Measurements from ENCODE around the gene MYPOP.

MYPOP gene, protein sequence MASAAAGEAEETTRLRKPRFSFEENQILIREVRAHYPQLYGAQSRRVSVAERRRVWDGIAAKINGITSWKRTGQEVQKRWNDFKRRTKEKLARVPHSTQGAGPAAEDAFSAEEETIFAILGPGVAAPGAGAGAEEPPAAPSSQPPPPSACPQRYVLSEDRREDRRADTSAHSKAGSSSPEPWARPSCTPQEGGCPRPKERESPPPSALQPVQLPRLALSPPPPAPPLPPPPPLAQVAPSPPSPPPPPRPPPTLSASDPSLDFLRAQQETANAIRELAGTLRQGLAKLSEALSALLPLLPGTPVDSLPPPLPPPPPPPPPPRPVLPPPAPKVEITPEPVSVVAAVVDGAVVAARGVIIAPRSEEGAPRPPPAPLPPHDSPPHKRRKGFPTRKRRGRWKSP

DNA sequence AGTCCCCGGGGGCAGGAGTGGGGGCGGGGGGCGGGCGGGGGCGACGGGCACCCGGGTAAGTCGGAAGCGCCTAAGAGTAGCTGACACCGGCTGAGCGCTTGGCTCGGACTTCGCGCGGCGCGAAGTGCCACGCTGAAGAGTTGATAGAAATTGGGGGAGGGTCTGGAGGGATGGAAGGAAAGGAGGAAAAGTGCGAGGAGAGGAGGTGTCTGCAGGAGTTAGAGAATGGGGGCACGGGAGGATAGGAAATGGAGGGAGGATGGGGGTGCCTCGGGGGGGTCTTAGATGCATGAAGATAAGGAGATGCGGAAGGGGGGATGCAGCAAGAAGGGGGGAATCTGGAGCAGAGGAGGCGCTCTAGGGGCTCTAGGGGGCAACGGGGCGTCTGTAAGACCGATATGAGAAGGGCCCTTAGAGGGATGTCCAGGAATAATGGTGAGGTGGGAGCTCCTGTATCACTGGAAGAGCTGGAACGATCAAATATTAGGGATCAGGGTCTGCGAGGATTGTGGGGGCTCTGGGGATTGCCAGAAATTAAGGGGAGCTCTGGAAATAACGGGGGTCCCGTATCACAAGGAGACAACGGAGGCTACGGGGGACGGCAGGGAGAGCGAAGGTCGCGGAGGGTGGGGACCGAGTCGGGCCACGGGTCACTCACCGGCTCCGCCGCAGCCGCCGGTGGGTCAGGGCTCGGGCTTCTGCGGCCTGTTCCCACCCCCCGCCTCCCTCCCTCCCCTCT lies at the start of gene MYPOP:
Gene MYPOP (minus strand): TSS at position 702 of the 739 bp plus-strand sequence. CDS start 840 bp downstream, outside the sequence.
- Histone ChIP-seq H3F3A (ENCODE audit: control insufficient read depth, insufficient read depth) (no peaks in the 10 kb centered on the region), H3K4me1 (ENCODE audit: control insufficient read depth, low read length) (peaks cover 24% of the 10 kb centered on the region), H3K27me3 (ENCODE audit: control insufficient read depth, low read length) (no peaks in the 10 kb centered on the region), H4K20me1 (ENCODE audit: control insufficient read depth, insufficient read depth, low read depth, low read length) (no peaks in the 10 kb centered on the region), H3K4me3 (ENCODE audit: low read length) (peak within 1 kb of the TSS; percentile 88), H3K4me2 (ENCODE audit: low read length) (peak within 1 kb of the TSS; percentile 89), H3K9me2 (replicated peaks; ENCODE audit: control insufficient read depth, low read length) (no peaks in the 10 kb centered on the region), H3K9me3 (ENCODE audit: control insufficient read depth, insufficient read depth, low read length) (no peaks in the 10 kb centered on the region), H3K27ac (ENCODE audit: low read depth, low read length) (peak within 1 kb of the TSS; percentile 54), H3K79me2 (ENCODE audit: control insufficient read depth, low read length) (peaks cover 27% of the 10 kb centered on the region), H3K36me3 (ENCODE audit: control insufficient read depth, low read length) (peaks cover 30% of the 10 kb centered on the region)
- TF ChIP-seq EZH2phosphoT487 (IDR thresholded peaks at IDR 0.05; ENCODE audit: borderline replicate concordance, low read length): no peak
- TF ChIP-seq, protein P1, sequence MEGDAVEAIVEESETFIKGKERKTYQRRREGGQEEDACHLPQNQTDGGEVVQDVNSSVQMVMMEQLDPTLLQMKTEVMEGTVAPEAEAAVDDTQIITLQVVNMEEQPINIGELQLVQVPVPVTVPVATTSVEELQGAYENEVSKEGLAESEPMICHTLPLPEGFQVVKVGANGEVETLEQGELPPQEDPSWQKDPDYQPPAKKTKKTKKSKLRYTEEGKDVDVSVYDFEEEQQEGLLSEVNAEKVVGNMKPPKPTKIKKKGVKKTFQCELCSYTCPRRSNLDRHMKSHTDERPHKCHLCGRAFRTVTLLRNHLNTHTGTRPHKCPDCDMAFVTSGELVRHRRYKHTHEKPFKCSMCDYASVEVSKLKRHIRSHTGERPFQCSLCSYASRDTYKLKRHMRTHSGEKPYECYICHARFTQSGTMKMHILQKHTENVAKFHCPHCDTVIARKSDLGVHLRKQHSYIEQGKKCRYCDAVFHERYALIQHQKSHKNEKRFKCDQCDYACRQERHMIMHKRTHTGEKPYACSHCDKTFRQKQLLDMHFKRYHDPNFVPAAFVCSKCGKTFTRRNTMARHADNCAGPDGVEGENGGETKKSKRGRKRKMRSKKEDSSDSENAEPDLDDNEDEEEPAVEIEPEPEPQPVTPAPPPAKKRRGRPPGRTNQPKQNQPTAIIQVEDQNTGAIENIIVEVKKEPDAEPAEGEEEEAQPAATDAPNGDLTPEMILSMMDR (IDR thresholded peaks at IDR 0.05; ENCODE audit: low read depth, low read length, poor library complexity, severe bottlenecking): peak; percentile 12

DNA sequence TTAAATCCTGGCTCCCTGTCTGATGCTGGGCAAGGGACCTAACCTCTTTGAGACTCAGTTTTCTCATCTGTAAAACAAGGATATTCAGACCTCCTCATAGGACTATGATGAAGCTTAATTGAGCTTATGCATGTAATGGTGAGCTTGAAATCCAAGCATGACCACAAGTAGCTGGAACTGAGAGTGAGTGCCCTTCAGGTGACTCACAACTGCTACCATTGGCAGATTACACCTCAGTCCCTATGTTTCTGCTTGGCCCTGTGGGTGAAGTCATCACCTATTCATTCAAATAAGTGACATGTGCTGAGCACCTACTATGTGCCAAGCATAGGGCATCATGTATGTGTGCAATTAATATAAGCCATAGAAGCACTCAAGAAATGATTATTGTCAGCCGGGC lies 45.5 kb upstream of the MYPOP start:
- Histone ChIP-seq H4K20me1 (ENCODE audit: control insufficient read depth, insufficient read depth, low read depth, low read length) (no peaks in the 10 kb centered on the region), H3K4me2 (ENCODE audit: low read length) (no peak overlapping the region), H3K9me2 (replicated peaks; ENCODE audit: control insufficient read depth, low read length) (no peaks in the 10 kb centered on the region), H3K4me3 (ENCODE audit: low read length) (no peak overlapping the region), H3K36me3 (ENCODE audit: control insufficient read depth, low read length) (no peaks in the 10 kb centered on the region), H3K4me1 (ENCODE audit: control insufficient read depth, low read length) (peaks cover under 1% of the 10 kb centered on the region; the same call in 1 of the 2 replicates), H3K9me3 (ENCODE audit: control insufficient read depth, insufficient read depth, low read length) (0 out of 2 replicates have a peak, but pooled peaks cover 1% of the 10 kb centered on the region), H3F3A (ENCODE audit: control insufficient read depth, insufficient read depth) (0 out of 2 replicates have a peak, but pooled peaks cover 3% of the 10 kb centered on the region), H3K79me2 (ENCODE audit: control insufficient read depth, low read length) (no peaks in the 10 kb centered on the region), H3K27ac (ENCODE audit: low read depth, low read length) (no peak overlapping the region), H3K27me3 (ENCODE audit: control insufficient read depth, low read length) (peaks cover 10% of the 10 kb centered on the region)
- TF ChIP-seq, protein P1 (IDR thresholded peaks at IDR 0.05; ENCODE audit: low read depth, low read length, poor library complexity, severe bottlenecking): no peak
- TF ChIP-seq EZH2phosphoT487 (IDR thresholded peaks at IDR 0.05; ENCODE audit: borderline replicate concordance, low read length): no peak

DNA sequence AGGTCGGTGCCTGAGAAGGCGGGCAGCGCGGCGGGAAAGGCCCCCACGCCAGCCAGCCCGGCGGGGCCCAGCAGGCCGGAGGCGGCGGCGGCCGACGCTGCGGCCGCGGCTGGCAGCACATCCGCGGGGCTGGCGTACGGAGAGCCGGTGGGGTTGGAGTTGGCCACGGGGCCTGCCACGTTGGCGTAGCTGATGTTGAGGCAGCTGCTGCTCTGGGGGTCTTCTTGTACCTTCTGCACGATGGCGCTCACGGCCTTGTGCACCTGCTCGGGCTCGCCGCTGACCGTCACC lies 38.0 kb upstream of the MYPOP start:
- Histone ChIP-seq H3K4me1 (ENCODE audit: control insufficient read depth, low read length) (peaks cover 6% of the 10 kb centered on the region; the same call in 1 of the 2 replicates), H3K27ac (ENCODE audit: low read depth, low read length) (no peak overlapping the region), H3K9me2 (replicated peaks; ENCODE audit: control insufficient read depth, low read length) (no peaks in the 10 kb centered on the region), H4K20me1 (ENCODE audit: control insufficient read depth, insufficient read depth, low read depth, low read length) (no peaks in the 10 kb centered on the region), H3K4me2 (ENCODE audit: low read length) (no peak overlapping the region), H3K9me3 (ENCODE audit: control insufficient read depth, insufficient read depth, low read length) (no peaks in the 10 kb centered on the region), H3F3A (ENCODE audit: control insufficient read depth, insufficient read depth) (no peaks in the 10 kb centered on the region), H3K36me3 (ENCODE audit: control insufficient read depth, low read length) (no peaks in the 10 kb centered on the region), H3K4me3 (ENCODE audit: low read length) (no peak overlapping the region), H3K27me3 (ENCODE audit: control insufficient read depth, low read length) (peaks cover 16% of the 10 kb centered on the region), H3K79me2 (ENCODE audit: control insufficient read depth, low read length) (no peaks in the 10 kb centered on the region)
- TF ChIP-seq EZH2phosphoT487 (IDR thresholded peaks at IDR 0.05; ENCODE audit: borderline replicate concordance, low read length): no peak
- TF ChIP-seq, protein P1 (IDR thresholded peaks at IDR 0.05; ENCODE audit: low read depth, low read length, poor library complexity, severe bottlenecking): no peak

Measured in DOHH2 (cell line).